HG03439 (cell line): ENCODE data around the gene DDX19B.
A peak's percentile ranks its signal among the peaks of the same experiment; 100 is the strongest.
"Not testable (repeated sequence)": the region's sequence is repeated elsewhere in the genome, so short reads cannot be mapped to it uniquely, and the experiment has no call there.

Experiments used
- ATAC-seq: cut with Tn5 transposase; IDR thresholded peaks from one replicate; pipeline ENCODE4 v1.9.1; 2021; ENCODE audit warnings: mild to moderate bottlenecking, moderate library complexity; ENCODE audit not compliant: unreplicated experiment

DDX19B gene

DNA sequence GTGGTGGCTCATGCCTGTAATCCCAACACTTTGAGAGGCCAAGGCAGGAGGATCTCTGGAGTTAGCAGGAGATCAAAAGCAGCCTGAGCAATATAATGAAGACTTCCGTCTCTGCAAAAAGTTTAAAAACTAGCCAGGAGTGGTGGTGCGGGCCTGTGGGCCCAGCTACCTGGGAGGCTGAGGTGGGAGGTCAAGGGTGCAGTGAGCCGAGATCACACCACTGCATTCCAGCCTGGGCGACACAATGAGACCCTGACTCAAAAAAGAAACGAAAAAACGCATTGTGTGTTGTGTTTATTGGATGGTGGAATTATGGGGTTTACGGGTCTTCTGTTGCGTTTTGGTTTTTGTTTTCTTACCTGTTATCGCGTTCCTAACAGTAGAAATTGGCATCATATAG lies 46.9 kb downstream of the DDX19B start:
- no peak for ATAC-seq

DNA sequence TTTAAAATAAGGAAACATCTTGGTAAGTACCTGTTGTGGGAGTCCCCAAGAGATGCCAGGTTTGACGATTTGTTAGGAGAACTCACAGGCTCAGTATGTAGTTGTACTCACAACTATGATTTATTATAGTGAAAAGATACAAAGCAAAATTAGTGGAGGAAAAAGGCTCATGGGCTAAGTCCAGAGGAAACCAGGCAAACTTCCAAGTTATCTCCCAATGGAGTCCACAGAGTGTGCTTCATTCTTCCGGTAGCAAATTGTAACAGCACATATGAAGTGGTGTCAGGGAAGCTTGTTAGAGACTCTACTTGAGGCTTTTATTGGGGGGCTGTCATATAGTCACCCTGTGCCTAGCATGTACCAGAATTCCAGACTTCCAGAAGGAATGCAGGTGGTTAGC lies 50.0 kb downstream of the DDX19B start:
- no peak for ATAC-seq

DNA sequence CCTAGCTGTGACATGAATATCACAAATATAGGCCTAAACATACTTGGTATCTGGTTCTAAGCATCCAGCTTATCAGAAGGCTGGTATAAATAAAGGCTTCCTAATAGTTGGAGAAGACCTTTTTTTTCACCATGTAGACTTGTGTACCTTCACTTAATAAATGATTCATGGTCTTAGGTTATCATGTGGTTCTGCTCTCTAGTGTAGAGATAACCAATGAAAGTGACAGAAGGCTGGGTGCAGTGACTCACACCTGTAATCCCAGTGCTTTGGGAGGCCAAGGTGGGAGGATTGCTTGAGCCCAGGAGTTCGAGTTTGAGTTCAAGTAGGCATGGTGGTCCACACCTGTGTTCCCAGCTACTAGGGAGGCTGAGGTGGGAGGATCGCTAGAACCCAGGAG lies 50.8 kb downstream of the DDX19B start:
- ATAC-seq = no peak

DNA sequence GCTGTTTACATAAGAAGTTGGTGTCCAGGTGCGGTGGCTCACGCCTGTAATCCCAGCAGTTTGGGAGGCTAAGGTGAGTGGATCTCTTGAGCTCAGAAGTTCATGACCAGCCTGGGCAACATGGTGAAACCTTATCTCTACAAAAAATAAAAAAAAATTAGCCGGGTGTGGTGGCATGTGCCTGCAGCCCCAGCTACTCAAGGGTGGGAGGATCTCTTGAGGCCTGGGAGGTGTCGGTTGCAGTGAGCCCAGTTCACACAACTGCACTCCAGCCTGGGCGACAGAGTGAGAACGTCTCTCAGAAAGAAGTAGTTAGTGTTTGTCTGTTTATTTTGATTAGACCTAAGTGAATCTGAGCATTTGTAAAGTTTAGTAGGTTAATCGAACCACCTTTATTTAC lies 60.6 kb downstream of the DDX19B start:
- ATAC-seq = no peak

DNA sequence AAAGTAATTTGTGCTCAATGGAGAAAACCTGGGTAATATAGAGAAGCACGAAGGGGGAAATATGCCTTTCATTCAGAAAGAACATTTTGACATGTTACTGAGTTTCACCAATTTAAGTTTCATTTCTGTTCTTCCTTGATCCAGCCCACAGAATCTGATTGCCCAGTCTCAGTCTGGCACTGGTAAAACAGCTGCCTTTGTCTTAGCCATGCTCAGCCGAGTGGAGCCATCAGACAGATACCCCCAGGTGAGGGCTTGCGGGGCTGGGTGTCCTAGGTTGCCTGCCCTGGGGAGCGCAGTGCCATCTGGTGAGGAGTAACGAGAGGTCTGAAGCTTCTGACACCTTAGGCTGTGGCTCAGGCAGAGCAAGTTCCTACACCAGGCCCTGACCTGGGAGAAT lies 65.4 kb downstream of the DDX19B start:
- no peak for ATAC-seq

DNA sequence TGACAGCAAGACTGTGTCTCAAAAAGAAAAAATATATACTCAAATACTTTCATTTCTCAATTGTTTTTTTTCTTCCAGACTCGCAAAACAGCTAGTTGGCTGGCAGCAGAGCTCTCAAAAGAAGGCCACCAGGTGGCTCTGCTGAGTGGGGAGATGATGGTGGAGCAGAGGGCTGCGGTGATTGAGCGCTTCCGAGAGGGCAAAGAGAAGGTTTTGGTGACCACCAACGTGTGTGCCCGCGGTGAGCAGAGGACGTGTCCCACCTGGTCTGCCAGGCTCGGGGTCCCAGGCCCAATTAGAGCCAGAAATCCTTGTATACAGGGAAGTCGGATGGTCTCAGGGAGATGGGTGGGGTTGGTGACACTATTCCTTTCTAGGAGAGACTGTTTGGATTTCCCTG lies 71.2 kb downstream of the DDX19B start:
- not testable (repeated sequence) for ATAC-seq

DNA sequence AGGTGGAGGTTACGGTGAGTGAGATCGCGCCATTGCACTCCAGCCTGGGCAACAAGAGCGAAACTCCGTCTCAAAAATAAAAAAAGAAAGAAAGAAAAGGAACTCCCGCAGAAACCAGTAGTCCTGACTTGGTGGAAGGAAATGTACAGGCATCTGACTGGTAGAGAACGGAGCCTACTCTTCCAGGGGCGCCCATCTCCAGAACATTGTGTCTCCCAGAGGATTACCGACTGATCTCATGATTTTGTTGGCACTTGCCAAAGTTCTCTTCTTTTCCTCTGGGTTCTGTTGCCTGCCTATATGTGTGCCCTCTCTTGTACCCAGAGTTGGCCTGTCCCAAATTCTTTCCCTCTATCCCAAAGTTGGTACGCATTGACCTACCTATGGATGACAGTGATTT lies 71.9 kb downstream of the DDX19B start:
- no peak for ATAC-seq

DNA sequence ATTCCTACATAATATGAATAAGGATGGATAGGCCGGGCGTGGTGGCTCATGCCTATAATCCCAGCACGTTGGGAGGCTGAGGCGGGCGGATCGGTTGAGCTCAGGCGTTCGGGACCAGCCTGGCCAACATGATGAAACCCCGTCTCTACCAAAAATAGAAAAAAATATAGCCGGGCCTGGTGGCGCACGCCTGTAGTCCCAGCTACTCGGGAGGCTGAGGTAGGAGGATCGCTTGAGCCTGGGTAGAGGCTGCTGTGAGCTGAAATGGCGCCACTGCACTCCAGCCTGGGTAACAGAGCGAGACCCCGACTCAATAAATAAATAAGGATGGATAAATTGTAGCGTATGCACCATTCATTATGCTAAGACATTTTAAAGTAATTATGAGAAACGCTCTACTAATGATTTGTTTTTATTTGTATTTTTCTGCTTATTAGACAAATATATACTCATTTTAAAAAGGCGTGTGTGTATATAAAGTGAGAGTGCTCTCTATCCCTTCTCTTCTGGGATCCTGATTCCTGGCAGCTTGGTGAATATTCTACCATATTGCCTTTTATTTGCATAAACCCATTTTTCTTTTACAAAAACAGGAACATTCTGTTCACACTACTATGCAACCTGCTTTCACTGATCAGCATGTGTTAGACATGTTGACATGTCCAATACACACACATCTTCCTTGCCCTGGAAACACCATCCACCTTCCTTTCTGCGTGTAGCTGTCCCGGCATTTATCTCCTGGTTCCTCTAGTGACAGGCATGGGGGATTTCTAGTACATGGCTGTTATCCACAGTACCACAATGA lies 74.1 kb downstream of the DDX19B start:
- no peak for ATAC-seq

DNA sequence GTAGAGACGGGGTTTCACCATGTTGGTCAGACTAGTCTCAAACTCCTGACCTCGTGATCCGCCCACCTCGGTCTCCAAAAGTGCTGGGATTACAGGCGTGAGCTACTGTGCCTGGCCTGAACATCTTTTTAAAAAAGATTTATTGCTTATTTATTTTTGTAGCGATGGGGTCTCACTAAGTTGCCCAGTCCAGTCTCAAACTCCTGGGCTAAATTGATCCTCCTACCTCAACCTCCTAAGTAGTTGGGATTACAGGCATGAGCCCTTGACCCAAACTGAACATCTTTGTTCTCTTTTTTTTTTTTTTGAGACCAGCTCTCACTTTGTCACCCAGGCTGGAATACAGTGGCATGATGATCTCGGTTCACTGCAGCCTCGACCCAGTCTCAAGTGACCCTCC lies 75.2 kb downstream of the DDX19B start:
- no peak for ATAC-seq

DNA sequence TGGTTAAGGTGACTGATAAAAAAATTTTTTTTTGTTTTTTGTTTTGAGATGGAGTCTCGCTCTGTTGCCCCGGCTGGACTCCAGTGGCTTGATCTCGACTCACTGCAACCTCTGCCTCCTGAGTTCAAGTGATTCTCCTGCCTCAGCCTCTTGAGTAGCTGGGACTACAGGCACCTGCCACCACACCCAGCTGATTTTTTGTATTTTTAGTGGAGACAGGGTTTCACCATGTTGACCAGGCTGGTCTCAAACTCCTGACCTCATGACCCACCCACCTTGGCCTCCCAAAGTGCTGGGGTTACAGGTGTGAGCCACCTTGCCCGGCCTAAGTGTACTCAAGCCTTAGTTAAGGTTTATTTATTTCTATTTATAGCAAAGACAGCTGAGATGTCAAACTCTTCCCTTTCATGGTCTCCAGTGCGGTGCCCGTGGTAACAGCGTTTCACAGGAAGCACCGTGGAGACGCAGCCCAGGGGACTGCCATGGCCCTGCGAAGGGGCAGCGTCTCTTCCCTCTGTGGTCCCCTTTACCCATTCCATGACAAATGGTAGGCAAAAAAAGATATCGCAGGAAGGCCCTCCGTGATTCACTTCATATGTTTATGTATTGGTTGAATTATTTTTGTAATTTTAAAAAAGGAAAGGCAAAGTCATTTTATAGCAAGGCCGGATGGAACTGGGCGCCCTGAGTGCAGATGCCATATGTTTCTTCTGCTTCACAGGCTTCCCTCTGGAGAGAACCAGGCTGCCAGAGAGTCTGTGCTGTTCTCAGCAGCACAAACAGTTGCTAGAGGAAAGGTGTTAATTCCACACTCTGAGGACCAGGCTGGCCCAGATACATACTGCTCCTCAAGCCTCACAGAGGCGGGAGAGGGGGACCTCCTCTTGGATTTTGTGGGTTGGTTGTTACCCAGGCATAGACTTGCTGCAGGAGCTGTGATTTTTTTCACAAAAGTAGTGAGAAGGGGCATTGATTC lies 76.9 kb downstream of the DDX19B start:
- ATAC-seq = no peak

DNA sequence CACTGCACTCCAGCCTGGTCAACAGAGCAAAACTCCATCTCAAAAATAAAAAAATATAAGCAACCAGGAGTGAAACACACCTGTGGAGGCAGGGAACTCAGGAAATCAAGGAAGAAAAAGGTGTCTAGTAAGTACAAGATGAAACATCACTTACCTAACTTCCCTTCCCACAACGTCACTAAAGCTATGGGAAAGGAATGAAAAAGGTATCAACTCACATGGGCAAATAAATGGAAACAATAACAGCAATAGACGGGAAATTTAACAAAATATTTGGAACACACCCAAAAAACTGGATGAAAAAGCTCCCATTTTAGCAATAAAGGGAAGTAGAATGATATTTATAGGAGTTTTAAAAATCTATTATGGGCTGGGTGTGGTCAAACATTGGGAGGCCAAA lies 78.8 kb downstream of the DDX19B start:
- no peak for ATAC-seq

DNA sequence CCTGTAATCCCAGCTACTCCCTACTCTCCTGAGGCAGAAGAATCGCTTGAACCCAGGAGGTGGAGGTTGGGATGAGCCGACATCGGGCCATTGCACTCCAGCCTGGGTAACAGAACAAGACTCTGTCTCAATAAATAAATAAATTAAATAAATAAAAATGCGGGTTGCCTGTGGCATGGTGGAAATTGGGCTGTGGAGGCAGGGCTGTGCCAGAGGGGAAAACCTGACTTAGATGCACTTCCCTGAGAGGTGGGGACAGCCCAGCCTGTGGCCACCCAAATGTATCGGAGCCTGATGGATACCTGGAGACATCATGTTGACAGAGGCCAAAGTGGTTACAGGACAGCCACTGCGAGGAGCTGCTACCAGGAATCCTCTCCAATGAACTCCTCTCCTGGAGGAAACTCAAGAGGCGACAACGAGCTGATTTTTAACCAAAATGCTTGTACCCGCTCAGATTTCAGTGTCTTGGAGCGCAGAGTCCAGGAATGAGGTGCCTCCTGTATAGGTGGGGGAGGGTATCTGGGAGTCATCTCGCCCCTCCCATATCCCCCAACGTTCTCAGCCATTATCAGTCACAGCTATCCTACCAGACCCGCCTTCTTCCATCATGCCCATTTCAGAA lies 80.0 kb downstream of the DDX19B start:
- no peak for ATAC-seq

DNA sequence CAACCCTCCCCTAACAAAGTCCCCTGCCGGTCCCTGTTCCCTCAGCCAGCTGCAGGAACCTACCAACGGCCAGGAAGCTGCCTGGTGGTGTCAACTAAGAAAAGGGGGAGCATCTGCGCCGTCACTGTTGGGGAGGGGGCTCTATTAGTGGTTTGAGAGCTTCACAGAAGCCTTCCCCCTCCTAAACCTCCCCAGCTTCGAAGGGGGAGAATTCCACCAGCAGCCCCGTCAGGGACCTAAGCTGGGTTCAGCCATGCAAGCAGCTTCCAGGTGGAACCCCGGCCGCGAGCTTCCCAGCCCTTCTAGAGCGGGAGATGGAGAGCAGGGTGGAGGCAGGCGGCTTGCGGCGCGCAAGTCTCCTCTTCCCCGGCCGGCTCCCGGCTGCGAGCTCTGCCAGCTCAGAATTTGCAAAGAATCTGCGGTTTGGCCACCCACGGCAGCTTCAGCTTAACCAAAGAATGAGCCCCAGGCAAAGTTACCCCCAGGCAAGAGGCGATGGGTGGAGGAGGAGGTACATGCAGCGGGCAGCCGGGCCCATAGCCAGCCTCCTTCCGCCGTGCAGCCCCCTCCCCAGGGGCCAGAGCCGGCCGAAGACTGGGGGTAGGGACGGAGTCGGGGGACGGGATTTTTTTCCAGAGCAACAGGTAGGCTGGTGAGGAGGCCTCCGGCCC lies 81.4 kb downstream of the DDX19B start:
- ATAC-seq = peak; percentile 15

DNA sequence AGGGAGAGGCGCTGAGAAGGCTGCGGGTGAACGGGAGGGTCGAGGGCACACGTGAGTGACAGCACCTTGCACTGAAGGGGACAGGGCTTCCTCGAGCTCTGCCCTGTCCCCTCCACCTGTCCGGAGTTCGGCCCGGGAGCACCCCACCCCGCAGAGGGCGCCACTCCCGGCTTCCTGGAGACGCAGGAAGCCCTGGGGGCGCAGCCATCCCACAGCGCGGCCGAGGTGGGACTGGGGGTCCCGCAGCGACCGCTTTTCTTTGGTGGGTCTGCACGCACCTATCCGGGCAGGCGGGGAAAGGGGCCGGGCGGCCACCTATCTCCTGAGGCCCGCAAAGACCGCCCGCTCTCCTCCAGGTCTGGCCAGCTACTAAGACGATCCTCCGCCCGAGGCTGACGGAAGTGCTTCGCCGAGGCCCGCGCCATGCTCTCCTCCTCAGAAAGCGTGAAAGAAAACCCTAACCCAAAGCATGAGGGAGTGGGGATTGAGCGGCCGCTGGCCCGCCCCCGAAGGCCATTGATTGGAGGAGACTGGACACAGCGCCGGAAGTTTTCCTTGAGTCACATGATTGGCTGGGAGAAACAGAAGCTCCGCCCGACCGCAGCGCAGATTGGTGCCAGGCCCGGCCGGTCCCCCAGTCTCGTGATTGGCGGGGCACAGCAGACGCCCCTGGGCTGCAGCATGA lies 82.1 kb downstream of the DDX19B start:
- ATAC-seq = peak; percentile 92

DNA sequence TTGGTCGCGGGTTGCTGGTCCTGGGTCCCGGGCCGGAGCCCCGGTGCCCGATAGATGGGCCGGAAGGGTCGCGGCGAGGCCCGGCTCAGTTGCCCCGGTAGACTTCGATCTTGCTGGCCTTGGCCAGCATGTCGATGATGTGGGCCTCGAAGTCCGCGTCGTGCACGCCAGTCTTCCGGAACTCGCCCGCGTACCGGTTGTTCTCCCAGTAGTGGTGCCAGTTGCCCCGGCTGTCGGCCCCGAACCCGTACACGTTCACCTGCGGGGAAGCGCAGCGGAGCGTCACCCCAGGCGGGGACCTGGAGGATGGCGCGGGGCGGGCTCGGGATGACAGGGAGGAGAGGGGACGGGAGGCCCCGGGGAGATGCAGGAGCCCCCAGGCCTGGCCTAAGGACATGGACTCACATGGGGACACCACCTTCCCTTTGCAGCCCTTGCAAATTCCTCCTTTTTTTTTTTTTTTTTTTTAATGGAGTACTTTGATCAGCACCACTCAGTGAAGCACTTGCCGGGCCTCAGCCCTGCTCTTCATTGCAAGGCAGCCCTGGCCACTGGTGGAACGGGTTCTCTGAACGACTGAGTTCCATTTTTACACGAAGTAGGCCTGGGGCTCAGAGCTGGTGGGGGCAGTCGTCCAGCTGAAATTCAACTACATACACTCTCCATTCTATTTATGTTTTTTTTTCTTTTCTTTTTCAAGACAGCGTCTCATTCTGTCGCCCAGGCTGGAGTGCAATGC lies 82.8 kb downstream of the DDX19B start:
- ATAC-seq = no peak

DNA sequence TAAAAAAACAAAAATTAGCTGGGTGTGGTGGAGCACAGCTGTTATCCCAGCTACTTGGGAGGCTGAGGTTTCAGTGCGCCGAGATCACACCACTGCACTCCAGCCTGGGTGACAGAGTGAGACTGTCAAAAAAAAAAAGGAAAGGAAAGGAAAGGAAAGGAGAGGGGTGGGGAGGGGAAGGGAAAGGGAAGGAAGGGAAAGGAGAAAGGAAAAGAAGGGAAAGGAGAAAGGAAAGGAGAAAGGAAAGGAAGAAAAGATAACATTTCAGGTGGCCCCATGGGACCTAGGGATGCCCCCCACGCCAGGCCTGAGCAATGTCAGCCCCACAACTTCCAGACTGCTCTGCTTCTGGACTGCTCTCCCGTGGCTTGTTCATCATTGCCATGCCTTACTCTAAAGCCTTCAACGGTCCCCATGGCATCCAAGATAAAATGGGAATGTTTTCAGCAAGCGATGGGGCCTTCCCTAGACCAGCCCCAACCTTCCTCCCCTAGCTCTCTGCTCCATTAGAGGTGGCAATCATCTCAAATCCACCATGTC lies 84.5 kb downstream of the DDX19B start:
- no peak for ATAC-seq
